ENCODE results near the gene CALB2. TPM values are rescaled to one million over a fixed set of nuclear protein-coding genes. Genes with fewer than 3 reads are reported as not detected.

CALB2 gene
- total RNA-seq, 1 experiment from 2014 or later: 0.85 TPM

GRCh38 chr16:71383054-71383773 is 24.7 kb downstream of the CALB2 start:
- peak; percentile 45 for DNase-seq
- Histone ChIP-seq H4K8ac (replicated peaks; ENCODE audit: insufficient read length, low read depth, low read length) (no peak overlapping the region), H2AFZ (ENCODE audit: low read length) (no peak overlapping the region), H4K5ac (ENCODE audit: insufficient read length, low read depth, low read length) (no peak overlapping the region), H3K27ac (ENCODE audit: insufficient read length, low read depth, low read length) (no peak overlapping the region), H4K91ac (ENCODE audit: insufficient read length, low read depth, low read length) (no peak overlapping the region), H3K27me3 (ENCODE audit: insufficient read depth, low read length) (no peaks in the 10 kb centered on the region), H3K56ac (ENCODE audit: insufficient read length, low read depth, low read length) (no peak overlapping the region), H3K14ac (ENCODE audit: insufficient read depth, low read length) (no peak overlapping the region; the same call in 1 of the 2 replicates), H3K79me1 (ENCODE audit: insufficient read depth, low read depth, low read length, poor library complexity, severe bottlenecking) (no peaks in the 10 kb centered on the region), H3K23me2 (ENCODE audit: insufficient read length, low read depth, low read length, poor library complexity, severe bottlenecking) (no peaks in the 10 kb centered on the region), H3T11ph (ENCODE audit: low read length) (no peak overlapping the region), H2BK15ac (ENCODE audit: low read depth, low read length) (no peak overlapping the region), H4K20me1 (ENCODE audit: control insufficient read depth, insufficient read depth, insufficient read length) (no peaks in the 10 kb centered on the region), H3K4me2 (ENCODE audit: insufficient read depth, insufficient read length, low read length) (no peak overlapping the region), H3K79me2 (ENCODE audit: insufficient read depth, low read length) (no peaks in the 10 kb centered on the region), H3K9me3 (ENCODE audit: control insufficient read depth, low read depth, low read length) (no peaks in the 10 kb centered on the region), H3K4me1 (ENCODE audit: insufficient read depth, low read length) (peaks cover 9% of the 10 kb centered on the region), H2BK12ac (ENCODE audit: insufficient read length, low read depth, low read length) (no peak overlapping the region), H2BK20ac (ENCODE audit: low read depth, low read length, poor library complexity, severe bottlenecking) (no peak overlapping the region), H3K9ac (ENCODE audit: extremely low read depth, insufficient read length, low read length) (no peak overlapping the region), H3K23ac (ENCODE audit: insufficient read length, low read depth, low read length) (no peak overlapping the region), H3K18ac (ENCODE audit: insufficient read length, low read depth, low read length) (no peak overlapping the region), H2AK5ac (ENCODE audit: insufficient read length, low read length) (no peak overlapping the region), H2BK5ac (ENCODE audit: insufficient read length, low read length) (no peak overlapping the region), H3K4ac (ENCODE audit: low read depth, low read length) (no peak overlapping the region), H2BK120ac (ENCODE audit: low read depth, low read length, poor library complexity, severe bottlenecking) (no peak overlapping the region)
- peaks cover 42 to 44% of the 10 kb centered on the region in 2 experiments for H3K4me1 Mint-ChIP-seq
- H3K27ac Mint-ChIP-seq: peak overlapping the region in 1 of 3 experiments; percentile 49; a peak in 1 of 7 replicates
- TF ChIP-seq, protein P1, sequence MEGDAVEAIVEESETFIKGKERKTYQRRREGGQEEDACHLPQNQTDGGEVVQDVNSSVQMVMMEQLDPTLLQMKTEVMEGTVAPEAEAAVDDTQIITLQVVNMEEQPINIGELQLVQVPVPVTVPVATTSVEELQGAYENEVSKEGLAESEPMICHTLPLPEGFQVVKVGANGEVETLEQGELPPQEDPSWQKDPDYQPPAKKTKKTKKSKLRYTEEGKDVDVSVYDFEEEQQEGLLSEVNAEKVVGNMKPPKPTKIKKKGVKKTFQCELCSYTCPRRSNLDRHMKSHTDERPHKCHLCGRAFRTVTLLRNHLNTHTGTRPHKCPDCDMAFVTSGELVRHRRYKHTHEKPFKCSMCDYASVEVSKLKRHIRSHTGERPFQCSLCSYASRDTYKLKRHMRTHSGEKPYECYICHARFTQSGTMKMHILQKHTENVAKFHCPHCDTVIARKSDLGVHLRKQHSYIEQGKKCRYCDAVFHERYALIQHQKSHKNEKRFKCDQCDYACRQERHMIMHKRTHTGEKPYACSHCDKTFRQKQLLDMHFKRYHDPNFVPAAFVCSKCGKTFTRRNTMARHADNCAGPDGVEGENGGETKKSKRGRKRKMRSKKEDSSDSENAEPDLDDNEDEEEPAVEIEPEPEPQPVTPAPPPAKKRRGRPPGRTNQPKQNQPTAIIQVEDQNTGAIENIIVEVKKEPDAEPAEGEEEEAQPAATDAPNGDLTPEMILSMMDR (conservative IDR thresholded peaks at IDR 0.05): no peak
- no peak overlapping the region for H3K4me3 Mint-ChIP-seq
- no CpG with 5 or more reads among the region's 11 CpGs for WGBS (ENCODE audit: extremely low coverage, insufficient read length, low lambda C conversion rate)
- no peaks in the 10 kb centered on the region; a peak in 1 of 7 replicates for H3K36me3 Mint-ChIP-seq (ENCODE audit: insufficient read depth in 1 of 3, low read depth in 3 of 3)
- H3K27me3 Mint-ChIP-seq (ENCODE audit: low read depth): peaks cover 8% of the 10 kb centered on the region
- no peaks in the 10 kb centered on the region for H3K9me3 Mint-ChIP-seq
